SJCRH30 (cell line): ENCODE measurements around the gene SMKR1. TPM values are rescaled to one million over a fixed set of nuclear protein-coding genes. Genes with fewer than 3 reads are reported as not detected.
"Not testable (repeated sequence)": the region's sequence is repeated elsewhere in the genome, so short reads cannot be mapped to it uniquely, and the experiment has no call there.

Experiments
- DNase-seq, 2 experiments: peaks; one replicate each; pipeline ENCODE4 v3.0.0-alpha.2; 2015 to 2020
- H3K27ac ChIP-seq: fragments of 250-450 bp; sonication (Bioruptor Pico); 2 replicates; pipeline ENCODE4 v1.5.1; 2020; ENCODE audit warnings: mild to moderate bottlenecking, moderate library complexity
- H3K27me3 ChIP-seq: fragments of 250-450 bp; sonication (Bioruptor Pico); 2 replicates; pipeline ENCODE4 v1.5.1; 2020; ENCODE audit warnings: mild to moderate bottlenecking, moderate library complexity
- H3K36me3 ChIP-seq: fragments of 250-450 bp; sonication (Bioruptor Pico); 2 replicates; pipeline ENCODE4 v1.5.1; 2020; ENCODE audit warnings: mild to moderate bottlenecking, moderate library complexity
- H3K4me1 ChIP-seq: fragments of 250-450 bp; sonication (Bioruptor Pico); 2 replicates; pipeline ENCODE4 v1.5.1; 2020; ENCODE audit warnings: mild to moderate bottlenecking, moderate library complexity
- H3K4me3 ChIP-seq: fragments of 250-450 bp; sonication (Bioruptor Pico); 2 replicates; pipeline ENCODE4 v1.5.1; 2020; ENCODE audit warnings: mild to moderate bottlenecking, moderate library complexity
- H3K9me3 ChIP-seq: fragments of 250-450 bp; sonication (Bioruptor Pico); replicated peaks from 2 replicates; pipeline ENCODE4 v1.5.1; 2020; ENCODE audit warnings: mild to moderate bottlenecking, moderate library complexity
- total RNA-seq: library from RNA; depleted of rRNA; stranded (reverse); fragments of >200 nt; shearing (Covaris generic); gene quantifications from 2 replicates; pipeline ENCODE4 v1.2.3, GENCODE V29; 2014

The SMKR1 gene
- total RNA-seq, 1 experiment from 2014 or later = not detected

DNA sequence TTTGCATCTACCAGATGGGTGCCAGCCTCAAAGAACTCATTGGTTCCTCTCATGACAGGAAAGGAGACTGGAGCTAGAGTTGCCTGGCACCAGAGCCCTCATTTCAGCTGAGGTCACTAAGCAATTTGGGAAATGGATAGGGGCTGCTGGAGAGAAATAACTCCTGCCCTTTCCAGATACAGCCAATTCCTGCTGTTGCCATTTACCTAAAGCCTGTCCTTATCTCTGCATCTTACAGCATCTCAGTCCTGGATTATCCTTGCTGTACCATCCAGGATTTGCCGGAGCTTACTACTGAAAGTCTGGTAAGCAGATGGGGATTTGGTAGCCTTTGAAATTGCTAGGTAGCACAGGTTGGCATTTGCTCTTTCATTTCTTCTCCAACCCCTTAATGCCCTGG lies 31.9 kb upstream of the SMKR1 start:
- Histone ChIP-seq H3K27me3 (no peaks in the 10 kb centered on the region), H3K36me3 (peaks cover 24% of the 10 kb centered on the region), H3K4me3 (no peak overlapping the region), H3K9me3 (0 out of 2 replicates have a peak, but pooled peaks cover 3% of the 10 kb centered on the region), H3K4me1 (peaks cover 16% of the 10 kb centered on the region), H3K27ac (no peak overlapping the region)
- DNase-seq = no peak

DNA sequence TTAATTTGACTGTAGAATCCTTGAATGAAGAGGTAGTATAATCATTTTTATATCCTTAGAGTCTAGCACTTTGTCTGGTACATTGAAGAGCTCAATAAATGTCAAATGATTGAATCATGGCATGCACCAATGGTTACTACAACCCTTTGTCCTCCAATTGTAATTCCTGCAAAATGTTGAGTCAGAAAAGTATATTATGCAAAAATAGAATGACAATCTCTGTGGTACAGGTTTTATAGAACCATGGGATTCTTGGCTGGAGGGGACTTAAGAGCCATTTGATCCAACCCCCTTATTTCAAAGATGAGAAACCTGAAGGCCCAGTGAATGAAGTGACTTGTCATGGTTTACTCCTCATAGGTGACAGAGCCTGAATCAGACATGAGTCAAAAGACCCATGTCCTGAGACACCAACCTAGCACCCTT lies 30.9 kb upstream of the SMKR1 start:
- no peak overlapping the region for H3K27ac ChIP-seq
- H3K4me1 ChIP-seq = peaks cover 8% of the 10 kb centered on the region
- 0 out of 2 replicates have a peak, but pooled peaks cover 3% of the 10 kb centered on the region for H3K9me3 ChIP-seq
- H3K36me3 ChIP-seq = peaks cover 26% of the 10 kb centered on the region
- no peak overlapping the region for H3K4me3 ChIP-seq
- no peak for DNase-seq
- H3K27me3 ChIP-seq = no peaks in the 10 kb centered on the region

DNA sequence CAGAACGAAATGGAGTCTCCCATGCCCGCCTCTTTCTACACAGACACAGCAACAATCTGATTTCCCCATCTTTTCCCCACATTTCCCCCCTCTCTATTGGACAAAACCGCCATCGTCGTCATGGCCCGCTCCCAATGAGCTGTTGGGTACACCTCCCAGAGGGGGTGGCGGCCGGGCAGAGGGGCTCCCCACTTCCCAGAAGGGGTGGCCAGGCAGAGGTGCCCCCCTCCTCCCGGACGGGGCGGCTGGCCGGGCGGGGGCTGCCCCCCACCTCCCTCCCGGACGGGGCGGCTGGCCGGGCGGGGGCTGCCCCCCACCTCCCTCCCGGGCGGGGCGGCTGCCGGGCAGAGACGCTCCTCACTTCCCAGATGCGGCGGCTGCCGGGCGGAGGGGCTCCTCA lies 26.4 kb upstream of the SMKR1 start:
- DNase-seq, H3K4me1 ChIP-seq, H3K27me3 ChIP-seq, H3K9me3 ChIP-seq, H3K27ac ChIP-seq, H3K4me3 ChIP-seq: not testable (repeated sequence)
- H3K36me3 ChIP-seq = peaks cover 22% of the 10 kb centered on the region

DNA sequence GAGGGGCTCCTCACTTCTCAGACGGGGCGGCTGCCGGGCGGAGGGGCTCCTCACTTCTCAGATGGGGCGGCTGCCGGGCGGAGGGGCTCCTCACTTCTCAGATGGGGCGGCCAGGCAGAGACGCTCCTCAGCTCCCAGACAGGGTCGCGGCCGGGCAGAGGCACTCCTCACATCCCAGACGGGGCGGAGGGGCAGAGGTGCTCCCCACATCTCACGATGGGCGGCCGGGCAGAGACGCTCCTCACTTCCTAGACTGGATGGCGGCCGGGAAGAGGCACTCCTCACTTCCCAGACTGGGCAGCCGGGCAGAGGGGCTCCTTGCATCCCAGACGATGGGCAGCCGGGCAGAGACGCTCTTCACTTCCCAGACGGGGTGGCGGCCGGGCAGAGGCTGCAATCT lies 25.9 kb upstream of the SMKR1 start:
- not testable (repeated sequence) for H3K27ac ChIP-seq, H3K9me3 ChIP-seq, H3K4me3 ChIP-seq, DNase-seq, H3K4me1 ChIP-seq, H3K27me3 ChIP-seq
- peaks cover 27% of the 10 kb centered on the region for H3K36me3 ChIP-seq

DNA sequence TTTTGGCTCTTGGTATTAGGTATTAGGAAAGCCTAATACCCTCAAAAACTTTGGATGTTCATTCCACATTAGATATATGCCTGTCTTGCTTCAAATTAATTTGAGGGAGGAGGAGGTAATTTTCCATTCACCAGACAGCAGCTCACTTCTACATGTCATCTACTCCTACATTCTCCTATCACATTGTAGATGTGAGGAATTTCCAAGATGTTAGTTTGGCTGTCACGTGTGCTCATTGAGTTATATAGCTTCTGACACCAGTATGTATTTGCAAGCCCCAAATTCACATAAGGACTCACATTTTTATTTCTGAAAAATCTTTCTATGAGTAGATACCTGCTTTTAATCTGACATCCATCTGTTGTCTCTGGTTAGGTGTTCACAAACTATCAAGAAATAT lies 22.5 kb upstream of the SMKR1 start:
- Histone ChIP-seq H3K4me1 (no peaks in the 10 kb centered on the region), H3K27me3 (no peaks in the 10 kb centered on the region), H3K36me3 (peaks cover 32% of the 10 kb centered on the region), H3K27ac (no peak overlapping the region), H3K4me3 (no peak overlapping the region), H3K9me3 (no peaks in the 10 kb centered on the region)
- no peak for DNase-seq

DNA sequence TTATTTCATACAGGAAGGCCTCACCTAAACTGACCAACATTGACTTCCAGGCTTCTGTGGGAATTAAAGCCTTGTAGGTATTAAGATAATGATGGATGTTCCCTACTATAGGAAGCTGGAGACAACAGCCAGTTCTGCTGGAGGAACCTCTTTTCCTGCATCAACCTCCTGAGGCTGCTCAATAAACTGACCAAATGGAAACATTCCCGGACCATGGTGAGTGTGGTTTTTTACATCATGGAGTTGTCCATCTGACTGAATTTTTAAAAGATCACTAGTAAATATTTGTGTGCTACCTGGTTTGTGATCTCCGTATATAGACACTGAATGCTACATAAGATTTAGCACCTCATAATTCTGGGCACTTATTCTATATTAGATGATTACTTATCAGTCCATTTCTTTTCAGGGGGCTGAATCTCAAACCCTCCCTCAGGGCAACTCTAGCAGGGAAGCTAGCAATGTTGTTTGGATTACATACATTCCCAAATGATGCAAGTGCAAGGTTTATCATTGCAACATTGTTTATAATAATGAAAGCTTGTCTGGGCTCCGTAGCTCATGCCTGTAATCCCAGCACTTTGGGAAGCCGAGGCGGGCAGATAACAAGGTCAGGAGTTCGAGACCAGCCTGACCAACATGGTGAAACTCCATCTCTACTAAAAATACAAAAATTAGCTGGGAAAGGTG lies 21.5 kb upstream of the SMKR1 start:
- Histone ChIP-seq H3K4me3 (no peak overlapping the region), H3K27ac (no peak overlapping the region), H3K9me3 (no peaks in the 10 kb centered on the region), H3K27me3 (no peaks in the 10 kb centered on the region), H3K4me1 (no peaks in the 10 kb centered on the region), H3K36me3 (peaks cover 28% of the 10 kb centered on the region)
- no peak for DNase-seq

DNA sequence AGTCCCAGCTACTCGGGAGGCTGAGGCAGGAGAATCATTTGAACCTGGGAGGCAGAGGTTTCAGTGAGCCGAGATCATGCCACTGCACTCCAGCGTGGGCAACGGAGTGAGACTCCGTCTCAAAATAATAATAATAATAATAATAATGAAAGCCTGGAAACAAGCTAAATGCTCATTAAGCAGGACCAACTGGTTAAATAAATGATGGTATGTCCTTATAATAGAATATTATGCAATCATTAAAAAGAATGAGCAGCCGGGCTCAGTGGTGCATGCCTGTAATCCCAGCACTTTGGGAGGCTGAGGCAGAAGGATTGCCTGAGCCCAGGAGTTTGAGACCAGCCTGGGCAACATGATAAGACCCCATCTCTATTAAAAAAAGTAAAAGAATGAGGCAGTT lies 21.0 kb upstream of the SMKR1 start:
- not testable (repeated sequence) for H3K4me1 ChIP-seq, H3K4me3 ChIP-seq, H3K9me3 ChIP-seq, H3K27me3 ChIP-seq, H3K27ac ChIP-seq, DNase-seq
- peaks cover 28% of the 10 kb centered on the region for H3K36me3 ChIP-seq

DNA sequence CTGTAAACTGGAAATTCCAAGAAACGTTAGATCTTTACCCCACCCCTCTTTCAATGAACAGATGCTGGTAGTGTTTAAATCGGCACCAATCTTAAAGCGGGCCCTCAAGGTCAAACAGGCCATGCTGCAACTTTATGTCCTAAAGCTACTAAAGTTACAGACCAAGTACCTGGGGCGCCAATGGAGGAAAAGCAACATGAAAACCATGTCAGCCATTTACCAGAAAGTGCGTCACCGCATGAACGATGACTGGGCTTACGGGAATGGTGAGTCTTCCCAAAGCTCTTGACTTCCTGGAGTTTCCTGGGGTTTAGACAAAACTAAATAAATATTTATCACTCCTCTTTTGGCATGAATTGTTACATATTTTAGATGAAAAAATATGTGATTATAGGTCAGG lies 19.6 kb upstream of the SMKR1 start:
- Histone ChIP-seq H3K36me3 (peaks cover 26% of the 10 kb centered on the region; the same call in 1 of the 2 replicates), H3K9me3 (no peaks in the 10 kb centered on the region), H3K4me3 (no peak overlapping the region), H3K27ac (no peak overlapping the region), H3K27me3 (no peaks in the 10 kb centered on the region), H3K4me1 (no peaks in the 10 kb centered on the region)
- no peak for DNase-seq

DNA sequence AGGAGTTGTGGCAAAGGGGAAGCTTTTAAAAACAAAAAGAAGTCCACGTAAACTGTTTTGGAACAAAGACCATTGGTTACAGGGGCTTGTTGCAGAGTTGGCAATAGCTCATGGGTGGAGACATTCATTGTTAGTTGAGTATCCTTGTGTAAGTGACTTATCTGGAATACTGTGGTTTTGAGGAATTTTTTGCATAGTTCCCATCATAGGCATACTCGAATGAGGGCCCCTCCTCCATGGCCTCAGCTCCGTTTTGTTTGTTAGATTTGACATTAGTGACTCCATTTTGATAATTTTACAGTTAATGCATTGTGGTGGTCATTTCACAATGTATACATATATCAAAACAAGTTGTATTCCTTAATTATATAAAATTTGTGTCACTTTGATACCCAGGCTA lies 12.8 kb upstream of the SMKR1 start:
- DNase-seq = no peak
- H3K4me3 ChIP-seq = no peak overlapping the region
- H3K27ac ChIP-seq = no peak overlapping the region
- H3K27me3 ChIP-seq = no peaks in the 10 kb centered on the region
- H3K9me3 ChIP-seq = no peaks in the 10 kb centered on the region
- no peaks in the 10 kb centered on the region for H3K4me1 ChIP-seq
- H3K36me3 ChIP-seq = no peaks in the 10 kb centered on the region; the same call in 1 of the 2 replicates

DNA sequence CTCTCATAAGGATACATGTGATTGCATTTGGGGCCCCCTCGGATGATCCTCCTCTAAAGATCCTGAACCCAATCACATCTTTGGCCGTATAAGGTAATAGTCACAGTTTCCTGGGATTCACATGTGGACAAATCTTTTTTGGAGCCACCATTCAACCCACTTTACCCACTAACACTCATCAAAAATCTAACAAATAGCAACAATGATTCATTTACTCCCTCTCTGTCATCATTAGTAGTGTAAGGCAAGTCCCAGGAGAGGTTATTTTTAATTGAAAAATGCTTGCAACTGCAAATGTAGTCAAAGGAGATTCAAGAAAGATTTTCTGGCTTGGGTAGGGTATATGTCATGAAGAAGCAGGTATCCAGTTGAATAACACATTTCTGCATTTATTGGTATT lies 9.9 kb upstream of the SMKR1 start:
- Histone ChIP-seq H3K27me3 (no peaks in the 10 kb centered on the region), H3K36me3 (no peaks in the 10 kb centered on the region), H3K27ac (no peak overlapping the region), H3K9me3 (no peaks in the 10 kb centered on the region), H3K4me3 (no peak overlapping the region), H3K4me1 (no peaks in the 10 kb centered on the region)
- DNase-seq = no peak

DNA sequence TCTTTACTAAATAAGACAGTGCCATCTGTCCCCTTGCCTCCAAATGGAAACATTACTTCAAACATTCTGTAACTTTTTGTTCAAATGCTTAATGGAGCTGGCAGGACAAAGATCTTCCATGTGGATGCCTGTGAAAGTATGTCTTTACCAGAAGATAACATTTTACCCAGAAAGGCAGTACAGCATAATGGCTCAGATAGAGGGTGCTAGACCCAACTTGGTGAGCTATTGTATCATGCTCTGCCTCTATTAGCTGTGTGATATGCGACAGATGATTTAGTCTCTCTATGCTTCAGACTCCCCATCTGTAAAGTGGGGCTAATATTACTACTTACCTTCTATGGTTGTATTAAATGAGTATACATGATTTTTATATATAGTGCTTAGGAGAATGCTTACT lies 8.8 kb upstream of the SMKR1 start:
- Histone ChIP-seq H3K4me1 (no peaks in the 10 kb centered on the region), H3K9me3 (no peaks in the 10 kb centered on the region), H3K4me3 (no peak overlapping the region), H3K27me3 (no peaks in the 10 kb centered on the region), H3K27ac (no peak overlapping the region), H3K36me3 (no peaks in the 10 kb centered on the region)
- DNase-seq = no peak

DNA sequence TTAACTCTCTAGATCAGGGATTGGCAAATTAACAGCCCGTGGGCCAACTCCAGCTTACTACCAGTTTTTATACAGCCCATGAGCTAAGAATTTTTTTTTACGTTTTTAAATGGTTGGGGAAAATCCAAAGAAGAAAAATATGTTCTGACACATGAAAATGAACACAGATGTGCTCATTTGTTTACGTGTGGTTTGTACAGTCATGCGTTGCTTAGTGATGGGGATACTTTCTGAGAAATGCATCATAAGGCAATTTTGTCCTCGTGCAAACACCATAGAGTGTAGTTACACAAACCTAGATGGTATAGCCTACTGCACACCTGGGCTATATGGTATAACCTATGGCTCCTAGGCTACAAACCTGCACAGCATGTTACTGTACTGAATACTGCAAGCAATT lies 8.3 kb upstream of the SMKR1 start:
- no peaks in the 10 kb centered on the region for H3K36me3 ChIP-seq
- no peak overlapping the region for H3K27ac ChIP-seq
- no peaks in the 10 kb centered on the region for H3K27me3 ChIP-seq
- no peaks in the 10 kb centered on the region for H3K9me3 ChIP-seq
- no peak overlapping the region for H3K4me3 ChIP-seq
- H3K4me1 ChIP-seq = no peaks in the 10 kb centered on the region
- no peak for DNase-seq

DNA sequence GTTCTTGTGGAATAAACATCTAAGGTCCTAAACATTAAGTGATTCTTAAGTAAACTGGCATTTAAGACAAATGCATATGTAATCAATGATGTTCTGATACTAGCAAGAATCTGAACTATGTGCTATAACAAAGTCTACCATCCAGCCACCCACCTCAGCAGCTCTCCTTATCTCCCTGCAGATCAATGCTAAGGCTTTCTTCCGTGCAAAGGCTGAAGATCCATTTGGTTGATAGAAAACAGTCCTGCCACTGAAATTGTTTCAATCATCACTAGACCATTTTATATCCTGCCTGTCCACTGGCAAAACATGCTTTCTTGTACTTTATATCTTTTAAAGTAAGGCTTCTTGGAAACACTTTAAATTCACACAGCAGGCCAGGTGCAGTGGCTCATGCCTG lies 6.3 kb upstream of the SMKR1 start:
- Histone ChIP-seq H3K4me3 (no peak overlapping the region), H3K27ac (no peak overlapping the region), H3K27me3 (no peaks in the 10 kb centered on the region), H3K4me1 (no peaks in the 10 kb centered on the region), H3K36me3 (no peaks in the 10 kb centered on the region), H3K9me3 (no peaks in the 10 kb centered on the region)
- no peak for DNase-seq

DNA sequence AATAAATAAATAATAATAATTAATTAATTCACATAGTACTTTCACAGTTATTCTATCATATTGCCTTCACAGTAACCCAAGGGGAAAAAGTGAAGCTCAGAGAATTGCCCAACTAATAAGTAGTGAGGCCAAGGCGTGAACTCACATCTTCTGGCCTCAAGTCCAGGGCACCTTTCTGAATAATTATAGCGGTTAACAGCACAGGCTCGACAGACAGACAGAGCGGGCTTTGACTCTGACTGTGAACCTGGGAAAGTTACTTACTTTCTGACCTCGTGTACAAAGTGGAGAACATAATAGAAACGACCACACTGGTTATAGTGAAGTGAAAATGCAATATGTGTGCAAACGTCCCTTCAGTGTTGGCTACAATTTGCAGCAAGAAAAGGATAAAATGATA lies 5.7 kb upstream of the SMKR1 start:
- no peaks in the 10 kb centered on the region for H3K36me3 ChIP-seq
- H3K4me1 ChIP-seq = no peaks in the 10 kb centered on the region
- no peak overlapping the region for H3K27ac ChIP-seq
- H3K4me3 ChIP-seq = no peak overlapping the region
- DNase-seq = no peak
- H3K9me3 ChIP-seq = no peaks in the 10 kb centered on the region
- no peaks in the 10 kb centered on the region for H3K27me3 ChIP-seq

DNA sequence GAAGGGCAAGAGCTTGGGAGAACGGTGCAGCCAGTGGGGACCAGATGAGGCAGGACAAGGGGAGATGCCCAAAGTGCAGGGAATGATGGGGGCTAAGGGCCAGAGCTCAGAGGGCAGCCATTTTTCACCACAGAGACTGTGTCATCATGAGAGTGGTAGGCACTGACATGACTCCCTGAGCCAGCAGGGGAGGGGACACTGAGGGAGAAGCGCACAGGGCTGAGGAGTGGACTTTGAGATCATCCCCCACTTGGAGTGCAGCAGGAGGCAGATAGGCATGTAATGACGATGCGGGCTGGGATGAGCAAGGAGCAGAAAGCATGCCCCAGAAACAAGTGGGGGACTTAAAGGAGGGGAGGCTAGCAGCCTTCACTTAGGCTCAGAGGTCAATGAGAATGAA lies 5.2 kb upstream of the SMKR1 start:
- Histone ChIP-seq H3K4me1 (no peaks in the 10 kb centered on the region), H3K27ac (no peak overlapping the region), H3K27me3 (no peaks in the 10 kb centered on the region), H3K4me3 (no peak overlapping the region), H3K36me3 (no peaks in the 10 kb centered on the region), H3K9me3 (no peaks in the 10 kb centered on the region)
- no peak for DNase-seq

DNA sequence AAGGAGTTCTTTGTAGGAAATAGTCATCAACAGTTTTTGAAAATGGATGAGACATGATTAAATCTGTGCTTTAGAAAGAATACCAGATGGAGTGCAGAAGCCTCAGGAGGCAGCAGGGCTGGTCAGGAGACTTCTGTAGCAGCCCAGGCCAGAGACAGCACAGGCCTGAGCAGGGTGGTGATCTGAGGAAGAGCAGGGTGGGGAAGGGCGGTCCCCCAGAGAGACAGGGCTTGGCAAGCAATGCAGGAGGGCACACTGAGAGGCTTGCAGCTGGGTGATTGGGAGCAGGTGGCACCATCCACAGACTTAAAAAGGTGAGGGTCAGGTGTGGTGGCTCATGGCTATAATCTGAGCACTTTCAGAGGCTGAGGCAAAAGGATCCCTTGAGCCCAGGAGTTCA lies 4.3 kb upstream of the SMKR1 start:
- Histone ChIP-seq H3K9me3 (no peaks in the 10 kb centered on the region), H3K4me3 (no peak overlapping the region), H3K4me1 (no peaks in the 10 kb centered on the region), H3K36me3 (no peaks in the 10 kb centered on the region), H3K27me3 (no peaks in the 10 kb centered on the region), H3K27ac (no peak overlapping the region)
- DNase-seq = no peak
